ENCODE measurements around the gene MX1. TPM values are rescaled to one million over a fixed set of nuclear protein-coding genes. Genes with fewer than 3 reads are reported as not detected.

MX1 gene
- total RNA-seq, 1 experiment from 2014 or later, result 2.0 TPM

DNA sequence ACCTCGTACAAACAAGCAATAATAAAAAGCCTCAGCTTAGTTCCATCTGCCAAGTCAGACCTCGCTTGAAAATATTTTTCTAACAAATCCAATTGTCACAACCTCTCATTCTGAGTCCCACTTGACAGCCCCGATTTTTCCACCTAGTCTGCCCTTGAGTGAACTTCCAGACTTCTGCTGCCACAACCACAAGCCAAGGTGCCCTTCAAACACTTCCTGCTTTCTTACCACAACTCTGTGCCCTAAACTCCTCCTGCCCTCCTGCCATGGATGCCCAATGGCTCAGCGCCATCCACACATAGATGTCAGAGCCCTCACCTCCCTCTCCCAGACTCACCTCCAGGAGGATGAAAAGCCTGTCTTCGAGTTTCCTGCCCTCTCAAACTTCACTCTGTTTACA is 78.0 kb downstream of the MX1 start (continued):
- TF ChIP-seq, protein P1, sequence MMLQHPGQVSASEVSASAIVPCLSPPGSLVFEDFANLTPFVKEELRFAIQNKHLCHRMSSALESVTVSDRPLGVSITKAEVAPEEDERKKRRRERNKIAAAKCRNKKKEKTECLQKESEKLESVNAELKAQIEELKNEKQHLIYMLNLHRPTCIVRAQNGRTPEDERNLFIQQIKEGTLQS (IDR thresholded peaks at IDR 0.05), result no peak

DNA sequence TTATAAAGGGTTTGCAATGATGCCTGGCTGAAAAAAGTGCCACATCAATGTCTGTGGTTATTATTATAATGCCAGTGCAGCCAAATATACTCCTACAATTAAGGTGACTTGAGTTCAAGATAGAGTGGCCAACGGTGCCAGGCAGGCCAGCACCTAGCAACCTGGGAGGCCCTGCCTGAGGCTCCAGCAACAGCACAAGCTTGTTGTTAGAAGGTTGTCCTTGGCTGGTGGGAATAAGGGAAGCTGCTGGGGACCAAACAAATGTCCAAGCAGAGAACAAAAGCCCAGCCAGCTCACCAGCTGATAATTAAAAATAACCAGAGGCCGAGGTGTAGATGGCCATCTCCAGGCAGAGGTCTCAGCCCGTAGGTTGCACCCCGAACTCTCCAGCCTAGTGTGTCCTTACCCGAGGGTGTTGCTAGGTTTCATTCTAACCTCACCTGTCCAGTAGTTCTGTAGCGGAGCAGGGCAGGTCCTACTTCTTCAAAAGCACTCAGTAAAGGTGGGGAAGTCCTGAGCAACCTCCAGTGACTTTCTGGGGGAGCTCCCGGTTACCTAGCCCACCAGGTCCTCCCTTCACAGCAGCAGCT is 80.1 kb downstream of the MX1 start:
- CTCF ChIA-PET, result no interaction called here
- POLR2A ChIA-PET, result no interaction called here
- Histone ChIP-seq H3K9ac (ENCODE audit: low read length) (no peak overlapping the region), H4K20me1 (ENCODE audit: insufficient read depth) (no peaks in the 10 kb centered on the region), H3K79me2 (ENCODE audit: insufficient read depth, low read length) (no peaks in the 10 kb centered on the region), H2AFZ (ENCODE audit: low read depth, low read length, poor library complexity, severe bottlenecking) (no peak overlapping the region), H3K9me2 (ENCODE audit: insufficient read depth) (no peaks in the 10 kb centered on the region), H3K27ac (ENCODE audit: low read depth, low read length) (no peak overlapping the region), H3K36me3 (ENCODE audit: control insufficient read depth in 1 of 2, insufficient read depth in 2 of 2, low read length in 2 of 2) (no peaks in the 10 kb centered on the region), H3K4me3 (replicated peaks in 1 of 2; ENCODE audit: low read depth in 1 of 2, low read length in 2 of 2) (no peak overlapping the region), H3K4me1 (ENCODE audit: control insufficient read depth in 1 of 2, insufficient read depth in 2 of 2, low read length in 2 of 2) (no peaks in the 10 kb centered on the region), H3K9me3 (ENCODE audit: control insufficient read depth in 1 of 2, insufficient read depth in 1 of 2, low read depth in 1 of 2, low read length in 2 of 2) (no peaks in the 10 kb centered on the region), H3K4me2 (ENCODE audit: low read length) (no peak overlapping the region), H3K27me3 (ENCODE audit: insufficient read depth, low read length) (peaks cover 6% of the 10 kb centered on the region)
- TF ChIP-seq SRF (IDR thresholded peaks at IDR 0.05; ENCODE audit: low read depth), result no peak
- TF ChIP-seq POLR2A (IDR thresholded peaks at IDR 0.05; ENCODE audit: borderline replicate concordance, extremely low read depth, insufficient read depth, insufficient read length), result no peak
- TF ChIP-seq, protein P2, sequence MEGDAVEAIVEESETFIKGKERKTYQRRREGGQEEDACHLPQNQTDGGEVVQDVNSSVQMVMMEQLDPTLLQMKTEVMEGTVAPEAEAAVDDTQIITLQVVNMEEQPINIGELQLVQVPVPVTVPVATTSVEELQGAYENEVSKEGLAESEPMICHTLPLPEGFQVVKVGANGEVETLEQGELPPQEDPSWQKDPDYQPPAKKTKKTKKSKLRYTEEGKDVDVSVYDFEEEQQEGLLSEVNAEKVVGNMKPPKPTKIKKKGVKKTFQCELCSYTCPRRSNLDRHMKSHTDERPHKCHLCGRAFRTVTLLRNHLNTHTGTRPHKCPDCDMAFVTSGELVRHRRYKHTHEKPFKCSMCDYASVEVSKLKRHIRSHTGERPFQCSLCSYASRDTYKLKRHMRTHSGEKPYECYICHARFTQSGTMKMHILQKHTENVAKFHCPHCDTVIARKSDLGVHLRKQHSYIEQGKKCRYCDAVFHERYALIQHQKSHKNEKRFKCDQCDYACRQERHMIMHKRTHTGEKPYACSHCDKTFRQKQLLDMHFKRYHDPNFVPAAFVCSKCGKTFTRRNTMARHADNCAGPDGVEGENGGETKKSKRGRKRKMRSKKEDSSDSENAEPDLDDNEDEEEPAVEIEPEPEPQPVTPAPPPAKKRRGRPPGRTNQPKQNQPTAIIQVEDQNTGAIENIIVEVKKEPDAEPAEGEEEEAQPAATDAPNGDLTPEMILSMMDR (IDR thresholded peaks at IDR 0.05 in 2 of 3, conservative IDR thresholded peaks at IDR 0.05 in 1 of 3; ENCODE audit: borderline replicate concordance in 1 of 3, insufficient read depth in 1 of 3, low read depth in 2 of 3, low read length in 2 of 3), result no peak
- TF ChIP-seq, protein P3, sequence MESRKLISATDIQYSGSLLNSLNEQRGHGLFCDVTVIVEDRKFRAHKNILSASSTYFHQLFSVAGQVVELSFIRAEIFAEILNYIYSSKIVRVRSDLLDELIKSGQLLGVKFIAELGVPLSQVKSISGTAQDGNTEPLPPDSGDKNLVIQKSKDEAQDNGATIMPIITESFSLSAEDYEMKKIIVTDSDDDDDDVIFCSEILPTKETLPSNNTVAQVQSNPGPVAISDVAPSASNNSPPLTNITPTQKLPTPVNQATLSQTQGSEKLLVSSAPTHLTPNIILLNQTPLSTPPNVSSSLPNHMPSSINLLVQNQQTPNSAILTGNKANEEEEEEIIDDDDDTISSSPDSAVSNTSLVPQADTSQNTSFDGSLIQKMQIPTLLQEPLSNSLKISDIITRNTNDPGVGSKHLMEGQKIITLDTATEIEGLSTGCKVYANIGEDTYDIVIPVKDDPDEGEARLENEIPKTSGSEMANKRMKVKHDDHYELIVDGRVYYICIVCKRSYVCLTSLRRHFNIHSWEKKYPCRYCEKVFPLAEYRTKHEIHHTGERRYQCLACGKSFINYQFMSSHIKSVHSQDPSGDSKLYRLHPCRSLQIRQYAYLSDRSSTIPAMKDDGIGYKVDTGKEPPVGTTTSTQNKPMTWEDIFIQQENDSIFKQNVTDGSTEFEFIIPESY (IDR thresholded peaks at IDR 0.05; ENCODE audit: extremely low read depth, insufficient replicate concordance, low read length), result no peak
- TF ChIP-seq FOSL1 (IDR thresholded peaks at IDR 0.05; ENCODE audit: low read depth), result no peak
- TF ChIP-seq CEBPB (IDR thresholded peaks at IDR 0.05; ENCODE audit: low read depth), result no peak
- TF ChIP-seq EGR1 (IDR thresholded peaks at IDR 0.05; ENCODE audit: low read depth), result no peak
- TF ChIP-seq POLR2AphosphoS5 (IDR thresholded peaks at IDR 0.05; ENCODE audit: low read depth, low read length), result no peak
- ATAC-seq (no peak), DNase-seq (ENCODE audit: low read depth, low spot score) (no peak)
- no TSS peak for BruUV-seq (replicated peaks)
- intact Hi-C loops (cut with micrococcal nuclease), result no loop called here
- RAD21 ChIA-PET (ENCODE audit: low non-redundant PET in 1 of 2, low total read pairs in 2 of 2, uncharacterized antibody in 2 of 2, unreplicated experiment in 2 of 2), result no interaction called here
